Mesothelial cell of epicardium (in vitro differentiated cells): ENCODE data around the gene ITPA. TPM values are rescaled to one million over a fixed set of nuclear protein-coding genes. Genes with fewer than 3 reads are reported as not detected.

Experiments used
- DNase-seq, 2 experiments: peaks; one replicate each; pipeline ENCODE4 v3.0.0; 2021; ENCODE audit warnings: low spot score in 2 of 2; ENCODE audit not compliant: unreplicated experiment in 2 of 2
- H3K27ac Mint-ChIP-seq: 2 replicates; pipeline ENCODE4 v1.8.0; 2021; ENCODE audit warnings: mixed read lengths
- H3K27me3 Mint-ChIP-seq: 2 replicates; pipeline ENCODE4 v1.8.0; 2021; ENCODE audit warnings: low read depth, mixed read lengths
- H3K36me3 Mint-ChIP-seq: 2 replicates; pipeline ENCODE4 v1.8.0; 2021; ENCODE audit warnings: mixed read lengths
- H3K4me1 Mint-ChIP-seq: 2 replicates; pipeline ENCODE4 v1.8.0; 2021; ENCODE audit warnings: mixed read lengths
- H3K4me3 Mint-ChIP-seq: 2 replicates; pipeline ENCODE4 v1.8.0; 2021; ENCODE audit warnings: mild to moderate bottlenecking, moderate library complexity, mixed read lengths
- H3K9me3 Mint-ChIP-seq: 2 replicates; pipeline ENCODE4 v1.8.0; 2021; ENCODE audit warnings: mixed read lengths
- total RNA-seq: library from RNA; stranded (reverse); gene quantifications from 3 replicates; pipeline ENCODE4 v1.2.1, GENCODE V29; 2021
- TF ChIP-seq, protein P1 (sequence below): fragments of 200-600 bp; sonication (generic); IDR thresholded peaks from one replicate; pipeline ENCODE4 v1.5.0; 2021; ENCODE audit warnings: antibody characterized with exemption; ENCODE audit not compliant: unreplicated experiment

ITPA gene
- total RNA-seq, 1 donor from 2014 or later, result 57.6 TPM

- Mint-ChIP-seq H3K27ac (no peak overlapping the region), H3K4me1 (peaks cover 8% of the 10 kb centered on the region), H3K4me3 (no peak overlapping the region), H3K9me3 (no peaks in the 10 kb centered on the region), H3K27me3 (peaks cover 73% of the 10 kb centered on the region), H3K36me3 (no peaks in the 10 kb centered on the region)
- DNase-seq, result no peak
- TF ChIP-seq, protein P1, sequence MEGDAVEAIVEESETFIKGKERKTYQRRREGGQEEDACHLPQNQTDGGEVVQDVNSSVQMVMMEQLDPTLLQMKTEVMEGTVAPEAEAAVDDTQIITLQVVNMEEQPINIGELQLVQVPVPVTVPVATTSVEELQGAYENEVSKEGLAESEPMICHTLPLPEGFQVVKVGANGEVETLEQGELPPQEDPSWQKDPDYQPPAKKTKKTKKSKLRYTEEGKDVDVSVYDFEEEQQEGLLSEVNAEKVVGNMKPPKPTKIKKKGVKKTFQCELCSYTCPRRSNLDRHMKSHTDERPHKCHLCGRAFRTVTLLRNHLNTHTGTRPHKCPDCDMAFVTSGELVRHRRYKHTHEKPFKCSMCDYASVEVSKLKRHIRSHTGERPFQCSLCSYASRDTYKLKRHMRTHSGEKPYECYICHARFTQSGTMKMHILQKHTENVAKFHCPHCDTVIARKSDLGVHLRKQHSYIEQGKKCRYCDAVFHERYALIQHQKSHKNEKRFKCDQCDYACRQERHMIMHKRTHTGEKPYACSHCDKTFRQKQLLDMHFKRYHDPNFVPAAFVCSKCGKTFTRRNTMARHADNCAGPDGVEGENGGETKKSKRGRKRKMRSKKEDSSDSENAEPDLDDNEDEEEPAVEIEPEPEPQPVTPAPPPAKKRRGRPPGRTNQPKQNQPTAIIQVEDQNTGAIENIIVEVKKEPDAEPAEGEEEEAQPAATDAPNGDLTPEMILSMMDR, result no peak
These were observed 32.9 kb downstream of the ITPA start for GRCh38 chr20:3242172-3242692.

- TF ChIP-seq, protein P1, result no peak
- H3K27me3 Mint-ChIP-seq, result peaks cover 74% of the 10 kb centered on the region
These were observed 34.5 kb downstream of the ITPA start for GRCh38 chr20:3243718-3244358.

DNA sequence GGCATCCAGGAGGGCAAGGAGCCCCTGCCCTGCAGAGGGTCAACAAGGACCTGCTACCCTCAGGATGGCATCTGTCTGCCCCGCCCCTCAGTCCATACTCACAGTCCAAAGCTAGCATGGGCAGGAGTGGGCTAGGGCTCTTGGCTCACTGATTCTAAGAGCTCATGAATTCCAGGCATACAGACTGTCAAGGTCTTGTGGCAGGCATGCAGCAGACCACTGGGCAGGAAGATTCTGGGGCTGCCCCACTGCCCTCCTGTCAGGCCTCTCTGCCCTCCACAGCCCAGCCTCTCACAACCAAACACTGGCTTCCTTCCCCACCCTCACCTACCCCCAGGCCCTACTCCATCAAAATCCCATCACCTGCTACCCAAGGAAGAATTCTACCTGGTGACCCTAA lies 35.3 kb downstream of the ITPA start:
- H3K27ac Mint-ChIP-seq, result no peak overlapping the region
- H3K36me3 Mint-ChIP-seq, result no peaks in the 10 kb centered on the region
- no peak overlapping the region for H3K4me3 Mint-ChIP-seq
- H3K4me1 Mint-ChIP-seq, result peaks cover 5% of the 10 kb centered on the region
- DNase-seq, result no peak
- no peaks in the 10 kb centered on the region for H3K9me3 Mint-ChIP-seq
- H3K27me3 Mint-ChIP-seq, result peaks cover 77% of the 10 kb centered on the region
- TF ChIP-seq, protein P1, result no peak

More at GRCh38 chr20:3243718-3244358, 34.5 kb downstream of the ITPA start:
- no peaks in the 10 kb centered on the region for H3K36me3 Mint-ChIP-seq
- peaks cover 7% of the 10 kb centered on the region for H3K4me1 Mint-ChIP-seq
- no peak for DNase-seq
- H3K9me3 Mint-ChIP-seq, result no peaks in the 10 kb centered on the region
- no peak overlapping the region for H3K27ac Mint-ChIP-seq
- no peak overlapping the region for H3K4me3 Mint-ChIP-seq

- TF ChIP-seq, protein P1, result no peak
- H3K27ac Mint-ChIP-seq, result no peak overlapping the region
These were observed 35.9 kb downstream of the ITPA start for GRCh38 chr20:3245156-3245555.

DNA sequence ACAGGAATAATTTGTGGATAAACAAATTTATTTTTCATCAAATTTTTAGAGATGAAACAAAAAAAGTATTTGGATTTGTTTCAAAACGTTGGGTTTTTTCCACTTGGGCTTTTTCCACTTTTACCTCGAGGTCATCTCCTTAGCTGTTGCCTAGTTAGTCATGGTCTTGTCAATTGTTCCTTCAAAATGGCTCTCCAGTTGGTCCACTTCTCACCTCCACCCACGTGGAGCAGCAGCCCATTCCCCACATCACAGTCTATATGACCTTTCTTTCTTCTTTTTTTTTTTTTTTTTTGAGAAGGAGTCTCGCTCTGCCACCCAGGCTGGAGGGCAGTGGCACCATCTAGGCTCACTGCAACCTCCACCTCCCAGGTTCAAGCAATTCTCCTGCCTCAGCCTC lies 36.4 kb downstream of the ITPA start:
- H3K27ac Mint-ChIP-seq, result no peak overlapping the region
- H3K27me3 Mint-ChIP-seq, result peaks cover 77% of the 10 kb centered on the region
- TF ChIP-seq, protein P1, result no peak
- no peak for DNase-seq
- no peak overlapping the region for H3K4me3 Mint-ChIP-seq
- no peaks in the 10 kb centered on the region for H3K4me1 Mint-ChIP-seq
- H3K9me3 Mint-ChIP-seq, result no peaks in the 10 kb centered on the region
- H3K36me3 Mint-ChIP-seq, result peaks cover 9% of the 10 kb centered on the region

More at GRCh38 chr20:3245156-3245555, 35.9 kb downstream of the ITPA start:
- Mint-ChIP-seq H3K4me3 (no peak overlapping the region), H3K9me3 (no peaks in the 10 kb centered on the region), H3K36me3 (peaks cover 3% of the 10 kb centered on the region), H3K27me3 (peaks cover 77% of the 10 kb centered on the region), H3K4me1 (no peaks in the 10 kb centered on the region)
- no peak for DNase-seq
